Astrocyte of the hippocampus (primary cell): ENCODE data around the gene HUS1.
A peak's percentile ranks its signal among the peaks of the same experiment; 100 is the strongest.
"Not testable (repeated sequence)": the region's sequence is repeated elsewhere in the genome, so short reads cannot be mapped to it uniquely, and the experiment has no call there.

Source experiments
- DNase-seq: peaks from one replicate; pipeline ENCODE4 v3.0.0; 2011; ENCODE audit warnings: low read depth, low spot score

HUS1 gene

DNA sequence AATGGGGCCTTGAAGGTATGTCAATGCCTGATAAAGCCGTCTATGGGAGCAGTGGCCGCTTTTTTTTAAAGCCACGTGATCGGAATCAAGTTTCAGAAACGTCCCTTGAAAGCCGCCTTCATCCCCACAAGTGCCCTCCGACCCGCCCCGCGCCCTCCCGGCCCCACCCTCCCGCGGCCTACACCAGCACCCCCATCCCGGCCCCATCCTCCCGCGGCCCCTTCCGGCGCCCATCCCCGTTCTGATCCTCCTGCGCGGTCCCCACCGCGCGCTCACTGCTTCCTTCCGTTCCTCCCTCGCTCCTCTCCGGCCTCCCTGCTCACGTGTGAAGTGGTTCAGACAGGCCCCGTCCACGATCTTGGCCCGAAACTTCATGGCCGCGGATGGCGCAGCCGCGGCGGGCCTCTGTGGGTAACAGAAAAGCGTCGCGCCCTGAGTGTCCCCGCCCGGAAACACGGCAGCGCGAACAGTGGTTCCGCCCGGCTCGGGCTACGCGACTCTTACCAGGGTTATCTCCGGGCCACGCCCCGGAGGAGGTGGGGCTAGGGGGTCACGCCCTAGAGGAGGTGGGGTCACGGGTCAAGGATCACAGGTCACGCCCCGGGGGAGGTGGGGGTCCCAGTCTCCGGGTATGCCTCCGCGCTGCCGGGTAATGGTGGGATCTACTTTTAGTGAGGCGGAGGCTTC is at the start of gene HUS1:
TSS of gene HUS1 (minus strand) at position 471 of the 687 bp plus-strand sequence. CDS start at position 375, 96 bp downstream.
- peak; percentile 94 for DNase-seq

DNA sequence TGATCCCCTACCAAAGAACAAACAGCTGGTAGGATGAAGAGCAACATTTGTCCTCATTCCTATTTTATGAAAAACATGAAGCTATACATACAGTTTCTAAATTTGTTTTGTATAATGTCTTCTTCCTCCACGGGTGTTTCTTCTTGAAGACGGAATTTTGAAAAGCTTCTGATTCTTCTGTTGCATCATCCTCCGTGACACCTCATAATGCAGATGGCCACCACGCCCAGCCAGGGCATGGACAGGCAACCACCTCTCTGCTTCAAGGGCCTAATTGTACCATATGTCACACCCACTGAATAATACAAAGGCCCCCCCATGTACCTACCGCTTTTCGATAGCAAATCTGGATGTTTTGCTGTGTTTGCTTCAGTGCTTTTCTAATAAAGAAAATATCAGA is 49.5 kb upstream of the HUS1 start, which contains the start of gene SUN3:
TSS of gene SUN3 (minus strand) at position 170 of the 400 bp plus-strand sequence. CDS start at position 1, 169 bp downstream.
- DNase-seq: no peak

DNA sequence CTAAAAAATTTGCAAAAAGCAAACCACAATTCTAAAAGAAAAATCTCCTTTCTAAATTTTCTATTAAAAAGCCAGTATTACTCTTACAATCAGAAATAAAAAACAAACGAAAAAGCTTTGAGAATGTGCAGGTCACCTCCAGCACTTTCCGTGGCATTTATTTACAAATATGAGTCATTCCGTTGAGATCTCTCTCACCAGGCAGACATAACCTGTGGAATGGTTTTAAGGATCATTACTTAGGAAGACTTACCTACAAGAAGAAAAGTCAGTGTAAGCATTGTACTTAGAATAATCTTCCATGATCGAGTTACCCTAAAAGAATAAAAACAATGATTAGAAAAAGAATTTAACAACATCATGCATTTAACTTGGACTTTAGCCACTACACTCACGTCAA is 46.2 kb upstream of the HUS1 start:
- DNase-seq: no peak

DNA sequence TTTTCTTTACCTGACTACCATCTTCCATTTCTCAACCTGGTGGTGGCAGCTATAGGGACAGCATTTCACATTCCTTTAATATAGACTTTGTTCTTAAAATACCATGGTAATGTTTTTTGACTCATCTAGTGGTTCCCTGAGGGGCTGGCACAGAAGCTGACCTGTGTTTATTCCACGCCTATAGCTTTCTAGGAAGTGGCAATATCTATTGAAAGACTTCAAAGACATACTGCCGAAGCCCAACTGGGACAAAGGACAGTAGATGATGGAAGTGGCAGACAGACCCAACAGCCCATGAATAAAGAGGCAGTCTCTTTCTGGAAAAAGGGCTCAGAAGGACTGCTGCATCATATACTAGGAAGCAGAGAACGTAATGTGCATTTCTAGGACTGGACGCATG is 38.3 kb upstream of the HUS1 start:
- no peak for DNase-seq

DNA sequence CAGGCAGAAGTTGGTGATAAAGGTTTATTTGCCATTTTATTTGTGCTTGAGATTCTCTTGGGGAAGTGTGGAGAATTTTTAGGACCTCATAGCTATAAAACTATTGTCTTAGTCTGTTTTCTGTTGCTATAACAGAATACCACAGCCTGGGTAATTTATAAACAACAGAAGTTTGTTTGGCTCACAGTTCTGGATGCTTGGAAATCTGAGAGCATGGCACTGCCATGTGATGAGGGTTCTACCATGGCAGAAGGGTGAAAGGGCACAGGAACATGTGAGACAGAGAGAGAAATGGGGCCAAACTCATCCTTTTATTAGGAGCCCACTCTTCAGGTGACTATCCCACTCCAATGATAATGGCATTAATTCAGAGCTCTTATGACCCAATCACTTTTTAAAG is 37.2 kb upstream of the HUS1 start:
- DNase-seq: no peak

DNA sequence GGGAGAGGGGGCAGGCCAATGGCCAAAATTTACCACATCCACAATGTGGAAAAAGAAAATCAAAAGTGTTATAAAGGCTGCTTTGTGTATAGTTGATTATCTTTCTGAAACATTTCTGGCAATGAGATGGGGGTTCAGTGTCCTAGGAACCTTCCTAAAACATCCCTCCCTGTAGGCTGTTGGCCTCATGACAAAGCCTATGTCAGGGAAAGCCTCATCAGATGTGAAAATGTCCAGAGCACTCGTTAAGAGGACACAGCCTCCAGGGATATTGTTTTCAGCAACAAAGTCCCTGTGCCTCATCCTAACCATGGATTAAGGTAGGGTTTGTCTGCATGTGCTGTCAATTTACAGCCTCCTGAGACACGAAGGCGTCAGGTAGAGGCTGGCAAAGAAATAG is 32.5 kb upstream of the HUS1 start:
- DNase-seq: no peak

DNA sequence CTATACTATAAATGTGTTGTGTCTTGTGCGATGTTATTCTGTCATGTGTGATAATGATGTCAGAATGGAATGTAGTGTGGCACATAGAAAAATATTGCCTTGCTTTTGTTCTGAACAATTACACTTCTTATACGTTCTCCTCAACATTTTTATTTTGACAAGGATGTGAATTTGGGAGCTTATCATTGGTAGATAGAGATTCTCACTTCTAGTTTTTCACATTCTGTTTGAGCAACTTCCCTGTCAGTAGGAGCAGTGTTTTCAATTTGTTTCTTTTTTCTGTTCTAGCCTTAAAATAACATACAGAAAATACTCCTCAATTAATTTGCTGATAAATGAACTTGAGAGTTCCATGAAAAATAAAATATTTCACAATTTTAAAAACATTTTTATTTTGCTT is 31.9 kb upstream of the HUS1 start:
- DNase-seq: no peak

DNA sequence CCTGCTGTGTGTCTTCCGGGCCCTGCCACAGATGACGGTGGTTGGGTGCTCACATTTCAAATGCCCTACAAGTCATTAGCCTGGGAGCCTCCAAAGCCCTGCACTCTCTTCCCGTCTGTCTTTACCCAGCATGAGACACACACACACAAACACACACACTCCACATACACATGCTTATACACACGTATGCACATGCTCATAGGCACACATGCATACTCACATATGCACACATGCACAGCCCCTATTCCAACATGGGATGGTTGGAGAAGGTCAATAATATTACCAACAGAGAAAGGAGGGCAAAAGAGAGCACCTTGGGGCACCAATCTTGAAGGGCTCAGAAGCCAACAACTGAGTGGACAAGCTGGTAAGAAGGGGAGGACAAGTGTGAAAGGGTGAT is 30.5 kb upstream of the HUS1 start:
- no peak for DNase-seq

DNA sequence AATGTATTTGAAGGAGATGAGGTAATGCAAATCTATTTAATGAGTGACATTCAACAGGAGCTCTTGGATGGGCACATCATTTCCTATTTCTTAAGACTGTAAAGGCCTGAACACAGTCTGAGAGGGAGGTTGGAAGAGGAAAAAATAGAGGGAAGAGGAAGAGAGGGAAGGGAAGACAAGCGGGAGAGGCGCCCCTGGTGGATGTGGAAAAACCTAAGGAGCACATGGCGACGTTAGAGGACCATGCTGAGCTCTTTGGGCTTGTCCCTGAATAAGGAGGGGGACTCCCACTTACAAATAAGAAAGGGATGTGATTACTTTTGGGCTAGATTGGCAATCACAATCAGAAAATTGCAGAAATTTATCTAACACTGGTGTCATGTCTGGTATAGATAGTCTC is 29.8 kb upstream of the HUS1 start:
- DNase-seq: no peak

DNA sequence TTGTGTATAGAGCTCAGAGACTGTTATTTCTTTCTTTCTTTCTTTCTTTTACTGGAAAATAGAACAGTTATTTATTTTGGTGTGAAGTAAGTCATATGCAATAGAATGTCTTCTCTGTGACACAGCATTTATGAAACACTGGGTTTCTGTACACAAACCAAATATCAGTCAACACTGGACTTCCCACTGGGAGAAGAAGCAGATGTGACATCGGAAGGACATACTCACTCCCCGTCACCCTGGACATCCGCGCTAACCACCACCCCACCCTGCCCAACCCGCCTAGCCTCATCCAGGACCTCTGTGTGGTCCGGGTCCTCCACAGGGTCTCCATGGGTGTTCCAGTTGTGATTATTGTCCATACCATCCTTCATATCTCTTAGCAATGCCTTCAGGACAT is 27.5 kb upstream of the HUS1 start:
- DNase-seq: no peak

DNA sequence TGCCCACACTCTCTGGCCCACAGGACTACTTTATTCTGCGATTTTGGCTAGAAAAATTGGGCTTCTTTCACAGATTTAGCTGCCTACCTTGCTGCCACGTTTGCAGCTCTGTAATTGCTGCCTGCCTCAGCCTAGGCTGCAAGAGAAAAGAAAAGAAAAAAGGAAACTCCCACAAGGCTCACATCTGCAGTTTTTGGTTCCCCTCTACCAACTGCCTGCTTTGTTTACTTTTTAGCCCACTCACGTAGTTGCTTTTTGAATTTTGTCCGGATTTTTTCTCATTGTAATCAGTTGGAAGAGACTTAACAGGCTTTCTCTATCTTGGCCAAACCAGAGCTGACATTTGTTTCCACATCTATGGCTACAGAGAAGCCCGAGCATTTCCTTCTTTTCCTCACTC is 25.2 kb upstream of the HUS1 start:
- DNase-seq: no peak

DNA sequence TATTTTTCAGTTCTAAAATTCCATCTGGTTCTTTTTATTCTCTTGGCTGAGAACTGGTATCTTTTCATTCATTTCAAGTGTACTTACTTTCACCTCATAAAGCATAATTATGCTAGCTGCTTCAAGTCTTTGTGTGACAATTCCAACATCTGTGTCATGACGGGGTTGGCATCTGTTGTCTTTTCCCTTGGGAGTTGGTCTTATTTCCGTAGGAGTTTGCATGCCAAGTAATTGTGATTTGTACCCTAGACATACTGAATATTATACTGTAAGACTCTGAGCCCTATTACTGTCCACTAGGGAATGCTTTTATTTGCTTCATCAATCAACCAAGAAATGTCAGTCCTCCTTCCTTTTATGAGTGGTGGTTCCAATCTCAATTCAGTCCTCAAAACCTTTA is 24.6 kb upstream of the HUS1 start:
- no peak for DNase-seq

DNA sequence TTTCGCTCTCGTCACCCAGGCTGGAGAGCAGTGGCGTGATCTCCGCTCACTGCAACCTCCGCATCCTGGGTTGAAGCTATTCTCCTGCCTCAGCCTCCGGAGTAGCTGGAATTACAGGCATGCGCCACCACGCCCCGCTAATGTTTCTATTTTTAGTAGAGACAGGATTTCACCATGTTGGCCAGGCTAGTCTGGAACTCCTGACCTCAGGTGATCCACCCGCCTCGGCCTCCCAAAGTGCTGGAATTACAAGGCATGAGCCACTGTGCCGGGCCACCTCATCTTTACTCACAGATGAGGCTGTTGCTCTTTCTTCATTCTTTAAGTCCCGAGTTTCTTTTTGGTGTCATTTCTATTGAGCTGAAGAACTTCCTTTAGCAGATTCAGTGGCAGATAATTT is 20.7 kb upstream of the HUS1 start:
- not testable (repeated sequence) for DNase-seq

DNA sequence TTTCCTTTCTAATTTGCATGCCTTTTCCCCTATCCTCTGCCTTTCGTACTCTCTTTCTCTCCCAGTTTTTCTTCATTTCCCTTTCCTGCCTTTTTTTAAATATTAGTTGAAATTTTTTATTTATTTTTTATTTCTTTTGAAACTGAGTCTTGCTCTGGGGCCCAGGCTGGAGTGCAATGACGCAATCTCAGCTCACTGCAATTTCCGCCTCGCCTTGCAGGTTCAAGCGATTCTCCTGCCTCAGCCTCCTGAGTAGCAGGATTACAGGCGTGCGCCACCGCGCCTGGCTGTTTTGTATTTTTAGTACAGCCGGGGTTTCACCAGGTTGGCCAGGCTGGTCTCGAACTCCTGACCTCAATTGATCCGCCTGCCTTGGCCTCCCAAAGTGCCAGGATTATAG is 20.0 kb upstream of the HUS1 start:
- no peak for DNase-seq

DNA sequence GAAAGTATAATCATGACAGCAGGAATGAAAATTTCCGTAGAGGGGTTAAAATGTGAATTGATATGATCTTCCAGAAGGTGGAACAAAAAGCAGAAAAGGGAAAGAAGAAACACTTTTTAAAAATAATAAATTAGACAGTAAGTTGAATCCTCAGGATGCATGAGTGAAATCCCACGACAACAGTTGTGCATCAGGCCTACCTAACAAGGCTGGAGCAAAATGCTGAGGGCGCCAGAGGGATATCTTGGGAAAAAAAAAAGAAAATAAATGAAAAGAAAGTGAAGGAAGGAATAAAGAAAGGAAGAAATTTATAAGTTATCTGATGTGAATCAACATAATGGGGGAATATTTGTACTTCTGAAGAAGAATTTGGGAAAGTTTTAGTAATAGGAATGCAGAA is 13.0 kb upstream of the HUS1 start:
- DNase-seq: no peak

DNA sequence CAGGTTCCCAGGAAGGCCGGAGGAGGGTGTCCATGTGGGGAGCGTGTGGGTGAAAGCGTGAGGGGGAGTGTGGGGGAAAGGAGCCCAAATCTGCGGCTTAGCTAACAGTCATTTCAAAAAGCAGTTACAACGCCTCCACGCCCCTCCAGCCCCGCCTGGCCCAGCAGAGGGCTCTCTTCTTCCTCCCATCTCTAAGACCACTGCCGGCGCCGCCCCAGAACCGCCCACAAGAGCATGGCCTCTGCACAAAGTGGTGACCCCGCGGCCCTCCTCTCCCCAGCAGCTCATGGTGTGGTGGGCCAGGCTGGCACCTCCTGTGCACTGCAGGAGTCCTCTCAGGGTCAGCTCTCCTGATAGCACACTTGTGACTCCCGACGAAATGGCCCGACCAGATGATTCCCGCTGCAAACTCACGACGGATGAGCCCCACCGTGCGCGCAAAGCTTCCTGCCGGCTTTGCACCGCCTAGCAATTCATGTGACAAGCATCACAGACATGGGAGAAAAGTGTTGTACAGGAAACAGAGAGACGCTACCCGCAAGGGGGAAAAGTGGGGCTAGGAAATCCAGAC is 12.4 kb upstream of the HUS1 start:
- peak; percentile 86 for DNase-seq

DNA sequence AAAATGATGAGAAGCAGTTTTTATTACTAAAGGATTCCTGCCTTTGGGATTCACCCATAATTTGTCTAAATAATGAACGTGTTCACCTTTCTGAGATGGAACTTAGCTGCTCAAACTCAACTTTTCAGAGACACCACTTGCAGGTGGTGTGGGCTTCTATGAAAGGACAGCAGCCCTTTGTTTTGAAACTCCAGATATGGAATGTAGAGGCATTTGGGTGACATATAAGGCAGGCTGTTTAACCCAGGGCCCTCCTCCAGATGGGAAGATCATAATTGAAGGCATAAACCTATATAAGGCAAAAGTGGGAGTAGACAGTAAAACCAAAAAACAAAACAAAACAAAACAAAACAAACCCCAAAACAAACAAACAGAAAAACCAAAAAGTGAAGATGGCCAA is 11.9 kb upstream of the HUS1 start:
- no peak for DNase-seq

DNA sequence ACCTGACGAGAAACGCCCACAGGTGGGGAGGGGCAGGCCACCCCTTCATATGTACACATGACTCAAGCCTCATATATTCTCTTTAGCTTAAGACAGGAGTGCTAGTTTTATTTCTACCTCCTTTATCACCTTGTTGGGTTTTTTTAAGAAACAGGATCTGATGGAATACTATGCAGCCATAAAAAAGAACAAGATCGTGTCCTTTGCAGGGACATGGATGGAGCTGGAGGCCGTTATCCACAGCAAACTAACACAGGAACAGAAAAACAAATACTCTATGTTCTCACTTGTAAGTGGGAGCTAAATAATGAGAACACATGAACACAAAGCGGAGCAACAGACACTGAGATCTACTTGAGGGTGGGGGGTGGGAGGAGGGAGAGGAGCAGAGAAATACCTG is 11.2 kb upstream of the HUS1 start:
- no peak for DNase-seq

DNA sequence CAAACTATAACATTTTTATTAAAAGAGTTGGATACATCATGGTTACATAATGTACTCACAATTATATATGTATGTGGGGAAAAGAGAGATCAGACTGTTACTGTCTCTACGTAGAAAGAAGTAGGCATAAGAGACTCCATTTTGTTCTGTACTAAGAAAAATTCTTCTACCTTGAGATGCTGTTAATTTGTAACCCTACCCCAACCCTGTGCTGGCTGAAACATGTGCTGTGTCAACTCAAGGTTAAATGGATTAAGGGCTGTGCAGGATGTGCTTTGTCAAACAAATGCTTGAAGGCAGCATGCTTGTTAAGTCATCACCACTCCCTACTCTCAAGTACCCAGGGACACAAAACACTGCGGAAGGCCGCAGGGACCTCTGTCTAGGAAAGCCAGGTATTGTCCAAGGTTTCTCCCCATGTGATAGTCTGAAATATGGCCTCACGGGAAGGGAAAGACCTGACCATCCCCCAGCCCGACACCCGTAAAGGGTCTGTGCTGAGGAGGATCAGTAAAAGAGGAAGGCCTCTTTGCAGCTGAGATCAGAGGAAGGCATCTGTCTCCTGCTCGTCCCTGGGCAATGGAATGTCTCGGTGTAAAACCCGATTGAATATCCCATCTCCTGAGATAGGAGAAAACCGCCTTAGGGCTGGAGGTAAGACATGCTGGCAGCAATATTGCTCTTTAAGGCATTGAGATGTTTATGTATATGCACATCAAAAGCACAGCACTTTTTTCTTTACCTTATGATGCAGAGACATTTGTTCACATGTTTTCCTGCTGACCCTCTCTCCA is 10.4 kb upstream of the HUS1 start:
- DNase-seq: not testable (repeated sequence)

DNA sequence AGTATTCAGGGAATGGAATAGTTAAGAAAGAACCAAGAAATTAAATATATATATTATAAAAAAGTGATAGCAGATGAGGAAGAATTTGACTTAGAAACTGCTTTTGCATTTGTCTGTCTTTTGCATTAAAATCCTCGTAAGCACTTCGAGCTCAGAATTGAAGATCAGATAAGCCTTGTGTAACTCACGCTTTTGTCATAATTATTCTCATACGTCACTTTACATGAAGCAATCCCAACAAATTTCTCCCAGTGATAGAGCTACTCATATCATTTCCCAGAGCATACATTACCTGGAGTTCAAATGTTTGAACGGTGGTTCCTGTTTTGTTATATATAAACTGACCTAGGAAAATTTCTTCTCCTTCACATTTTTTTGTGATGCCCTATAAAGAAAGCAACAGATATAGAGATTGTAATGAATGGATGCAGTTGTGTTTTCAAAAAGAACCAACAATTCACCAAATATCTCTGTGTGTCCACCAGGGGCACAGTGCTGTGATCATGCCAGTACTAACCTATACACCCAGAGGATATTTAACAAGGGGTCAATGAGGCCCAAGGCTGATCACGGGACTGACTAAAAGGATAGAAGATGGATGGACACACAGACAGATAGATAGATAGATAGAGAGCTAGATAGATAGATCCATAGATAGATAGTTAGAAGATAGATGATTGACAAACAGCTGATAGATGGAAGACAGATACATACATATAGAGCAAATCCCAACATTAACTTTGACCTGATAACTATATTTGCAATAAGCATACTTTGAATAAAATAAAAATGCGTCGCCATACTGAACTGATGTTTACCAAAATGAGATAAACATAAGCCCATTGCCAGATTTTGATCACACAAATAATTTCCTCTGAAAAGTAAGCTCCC is 9.3 kb upstream of the HUS1 start:
- DNase-seq: no peak

DNA sequence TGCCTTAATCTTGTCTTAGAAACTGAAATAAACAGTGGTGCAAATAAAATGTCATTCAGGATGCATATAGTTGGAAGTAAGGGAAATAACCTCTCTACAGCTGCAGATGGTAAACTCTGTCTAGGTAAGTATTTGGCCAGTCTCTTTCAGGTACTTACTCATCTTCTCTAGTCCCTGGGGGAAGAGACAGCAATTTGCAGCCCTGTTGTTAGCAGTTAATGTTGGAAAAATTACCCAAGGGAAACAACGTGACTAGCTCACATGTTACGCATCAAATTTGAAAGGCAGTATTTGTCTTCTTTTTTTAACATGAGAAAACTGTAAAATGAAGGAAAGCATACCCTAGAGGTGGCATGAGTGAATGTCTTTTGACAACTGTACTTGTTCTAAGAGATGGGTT is 3.2 kb upstream of the HUS1 start:
- no peak for DNase-seq

DNA sequence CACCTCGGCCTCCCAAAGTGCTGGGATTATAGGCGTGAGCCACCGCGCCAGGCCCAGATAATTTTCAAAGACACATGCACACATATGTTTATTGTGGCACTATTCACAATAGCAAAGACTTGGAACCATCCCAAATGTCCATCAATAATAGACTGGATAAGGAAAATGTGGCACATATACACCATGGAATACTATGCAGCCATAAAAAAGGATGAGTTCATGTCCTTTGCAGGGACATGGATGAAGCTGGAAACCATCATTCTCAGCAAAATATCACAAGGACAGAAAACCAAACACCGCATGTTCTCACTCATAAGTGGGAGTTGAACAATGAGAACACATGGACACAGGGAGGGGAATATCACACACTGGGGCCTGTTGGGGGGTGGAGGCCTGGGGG is 1.2 kb upstream of the HUS1 start:
- DNase-seq: not testable (repeated sequence)
